ENCODE measurements around the gene STK32B.

DNA sequence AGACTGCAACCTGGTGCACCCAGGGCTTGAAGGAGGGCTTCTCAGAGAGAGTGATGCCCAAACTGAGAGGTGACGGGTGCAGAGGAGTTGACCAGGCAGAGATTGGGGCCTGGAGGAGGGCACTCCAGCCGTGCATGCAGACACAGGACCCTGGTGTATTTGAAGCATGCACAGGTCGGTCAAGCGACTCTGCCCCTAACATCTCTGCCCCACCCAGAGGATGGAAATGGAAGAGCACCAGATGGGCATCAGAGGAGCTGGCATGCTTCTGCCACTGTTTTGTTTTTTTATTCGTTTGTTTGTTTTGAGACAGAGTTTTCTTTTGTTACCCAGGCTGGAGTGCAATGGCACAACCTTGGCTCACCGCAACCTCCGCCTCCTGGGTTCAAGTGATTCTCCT is 336.2 kb downstream of the STK32B start:
- TF ChIP-seq ZNF311 (CRISPR knock-in tag; IDR thresholded peaks at IDR 0.05) (no peak), ELF4 (CRISPR knock-in tag; IDR thresholded peaks at IDR 0.05) (no peak), MAFK (IDR thresholded peaks at IDR 0.05; ENCODE audit: low read length) (no peak), ZBTB7A (IDR thresholded peaks at IDR 0.05; ENCODE audit: borderline replicate concordance, control insufficient read depth, low read depth, low read length) (no peak), PHB (CRISPR knock-in tag; IDR thresholded peaks at IDR 0.05) (no peak), RBM39 (optimal IDR thresholded peaks at IDR 0.05; ENCODE audit: low read depth, low read length) (no peak), TCF7L2 (IDR thresholded peaks at IDR 0.05; ENCODE audit: low read depth, low read length) (no peak), GATAD2B (IDR thresholded peaks at IDR 0.05; ENCODE audit: borderline replicate concordance) (no peak), RAD51 (IDR thresholded peaks at IDR 0.05; ENCODE audit: borderline replicate concordance, low read depth) (no peak)
- TF ChIP-seq, protein P1, sequence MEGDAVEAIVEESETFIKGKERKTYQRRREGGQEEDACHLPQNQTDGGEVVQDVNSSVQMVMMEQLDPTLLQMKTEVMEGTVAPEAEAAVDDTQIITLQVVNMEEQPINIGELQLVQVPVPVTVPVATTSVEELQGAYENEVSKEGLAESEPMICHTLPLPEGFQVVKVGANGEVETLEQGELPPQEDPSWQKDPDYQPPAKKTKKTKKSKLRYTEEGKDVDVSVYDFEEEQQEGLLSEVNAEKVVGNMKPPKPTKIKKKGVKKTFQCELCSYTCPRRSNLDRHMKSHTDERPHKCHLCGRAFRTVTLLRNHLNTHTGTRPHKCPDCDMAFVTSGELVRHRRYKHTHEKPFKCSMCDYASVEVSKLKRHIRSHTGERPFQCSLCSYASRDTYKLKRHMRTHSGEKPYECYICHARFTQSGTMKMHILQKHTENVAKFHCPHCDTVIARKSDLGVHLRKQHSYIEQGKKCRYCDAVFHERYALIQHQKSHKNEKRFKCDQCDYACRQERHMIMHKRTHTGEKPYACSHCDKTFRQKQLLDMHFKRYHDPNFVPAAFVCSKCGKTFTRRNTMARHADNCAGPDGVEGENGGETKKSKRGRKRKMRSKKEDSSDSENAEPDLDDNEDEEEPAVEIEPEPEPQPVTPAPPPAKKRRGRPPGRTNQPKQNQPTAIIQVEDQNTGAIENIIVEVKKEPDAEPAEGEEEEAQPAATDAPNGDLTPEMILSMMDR (IDR thresholded peaks at IDR 0.05 in 2 of 3, conservative IDR thresholded peaks at IDR 0.05 in 1 of 3; ENCODE audit: insufficient read depth in 2 of 3, low read depth in 1 of 3, low read length in 3 of 3) = no peak
- TF ChIP-seq, protein P2, sequence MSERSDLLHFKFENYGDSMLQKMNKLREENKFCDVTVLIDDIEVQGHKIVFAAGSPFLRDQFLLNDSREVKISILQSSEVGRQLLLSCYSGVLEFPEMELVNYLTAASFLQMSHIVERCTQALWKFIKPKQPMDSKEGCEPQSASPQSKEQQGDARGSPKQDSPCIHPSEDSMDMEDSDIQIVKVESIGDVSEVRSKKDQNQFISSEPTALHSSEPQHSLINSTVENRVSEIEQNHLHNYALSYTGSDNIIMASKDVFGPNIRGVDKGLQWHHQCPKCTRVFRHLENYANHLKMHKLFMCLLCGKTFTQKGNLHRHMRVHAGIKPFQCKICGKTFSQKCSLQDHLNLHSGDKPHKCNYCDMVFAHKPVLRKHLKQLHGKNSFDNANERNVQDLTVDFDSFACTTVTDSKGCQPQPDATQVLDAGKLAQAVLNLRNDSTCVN (CRISPR knock-in tag; IDR thresholded peaks at IDR 0.05) = no peak
- TF ChIP-seq, protein P3, sequence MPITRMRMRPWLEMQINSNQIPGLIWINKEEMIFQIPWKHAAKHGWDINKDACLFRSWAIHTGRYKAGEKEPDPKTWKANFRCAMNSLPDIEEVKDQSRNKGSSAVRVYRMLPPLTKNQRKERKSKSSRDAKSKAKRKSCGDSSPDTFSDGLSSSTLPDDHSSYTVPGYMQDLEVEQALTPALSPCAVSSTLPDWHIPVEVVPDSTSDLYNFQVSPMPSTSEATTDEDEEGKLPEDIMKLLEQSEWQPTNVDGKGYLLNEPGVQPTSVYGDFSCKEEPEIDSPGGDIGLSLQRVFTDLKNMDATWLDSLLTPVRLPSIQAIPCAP (CRISPR knock-in tag; IDR thresholded peaks at IDR 0.05; ENCODE audit: borderline replicate concordance) = no peak
